Measurements from ENCODE around the gene COL6A5.
"Not testable (repeated sequence)": the region's sequence is repeated elsewhere in the genome, so short reads cannot be mapped to it uniquely, and the experiment has no call there.

The COL6A5 gene, protein sequence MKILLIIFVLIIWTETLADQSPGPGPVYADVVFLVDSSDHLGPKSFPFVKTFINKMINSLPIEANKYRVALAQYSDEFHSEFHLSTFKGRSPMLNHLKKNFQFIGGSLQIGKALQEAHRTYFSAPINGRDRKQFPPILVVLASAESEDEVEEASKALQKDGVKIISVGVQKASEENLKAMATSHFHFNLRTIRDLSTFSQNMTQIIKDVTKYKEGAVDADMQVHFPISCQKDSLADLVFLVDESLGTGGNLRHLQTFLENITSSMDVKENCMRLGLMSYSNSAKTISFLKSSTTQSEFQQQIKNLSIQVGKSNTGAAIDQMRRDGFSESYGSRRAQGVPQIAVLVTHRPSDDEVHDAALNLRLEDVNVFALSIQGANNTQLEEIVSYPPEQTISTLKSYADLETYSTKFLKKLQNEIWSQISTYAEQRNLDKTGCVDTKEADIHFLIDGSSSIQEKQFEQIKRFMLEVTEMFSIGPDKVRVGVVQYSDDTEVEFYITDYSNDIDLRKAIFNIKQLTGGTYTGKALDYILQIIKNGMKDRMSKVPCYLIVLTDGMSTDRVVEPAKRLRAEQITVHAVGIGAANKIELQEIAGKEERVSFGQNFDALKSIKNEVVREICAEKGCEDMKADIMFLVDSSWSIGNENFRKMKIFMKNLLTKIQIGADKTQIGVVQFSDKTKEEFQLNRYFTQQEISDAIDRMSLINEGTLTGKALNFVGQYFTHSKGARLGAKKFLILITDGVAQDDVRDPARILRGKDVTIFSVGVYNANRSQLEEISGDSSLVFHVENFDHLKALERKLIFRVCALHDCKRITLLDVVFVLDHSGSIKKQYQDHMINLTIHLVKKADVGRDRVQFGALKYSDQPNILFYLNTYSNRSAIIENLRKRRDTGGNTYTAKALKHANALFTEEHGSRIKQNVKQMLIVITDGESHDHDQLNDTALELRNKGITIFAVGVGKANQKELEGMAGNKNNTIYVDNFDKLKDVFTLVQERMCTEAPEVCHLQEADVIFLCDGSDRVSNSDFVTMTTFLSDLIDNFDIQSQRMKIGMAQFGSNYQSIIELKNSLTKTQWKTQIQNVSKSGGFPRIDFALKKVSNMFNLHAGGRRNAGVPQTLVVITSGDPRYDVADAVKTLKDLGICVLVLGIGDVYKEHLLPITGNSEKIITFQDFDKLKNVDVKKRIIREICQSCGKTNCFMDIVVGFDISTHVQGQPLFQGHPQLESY (N-terminal part only)

GRCh38 chr3:130345487-130346079 lies at the start of gene COL6A5:
COL6A5 (plus strand) TSS chr3:130345672; CDS start chr3:130373639, 27,967 bp downstream.
- DNase-seq (ENCODE audit: low read depth in 2 of 2), result no peak

GRCh38 chr3:130299531-130299930 lies 45.9 kb upstream of the COL6A5 start:
- no peak for DNase-seq (ENCODE audit: low read depth in 2 of 2)

GRCh38 chr3:130300888-130301287 lies 44.6 kb upstream of the COL6A5 start:
- DNase-seq (ENCODE audit: low read depth in 2 of 2), result no peak

GRCh38 chr3:130310109-130310508 lies 35.4 kb upstream of the COL6A5 start:
- no peak for DNase-seq (ENCODE audit: low read depth in 2 of 2)

DNA sequence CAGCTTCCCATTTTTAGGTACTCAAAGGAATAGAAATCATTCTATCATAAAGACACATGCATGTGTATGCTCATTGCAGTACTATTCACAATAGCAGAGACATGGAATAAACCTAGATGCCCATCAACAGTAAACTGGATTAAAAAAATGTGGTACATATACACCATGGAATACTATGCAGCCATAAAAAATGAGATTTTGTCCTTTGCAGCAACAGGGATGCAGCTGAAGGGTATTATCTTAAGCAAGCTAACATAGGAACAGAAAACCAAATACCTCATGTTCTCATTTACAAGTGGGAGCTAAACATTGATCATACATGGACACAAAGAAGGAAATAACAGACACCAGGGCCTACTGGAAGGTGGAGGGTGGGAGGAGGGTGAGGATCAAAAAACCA lies 33.1 kb upstream of the COL6A5 start:
- DNase-seq (ENCODE audit: low read depth in 2 of 2), result no peak

DNA sequence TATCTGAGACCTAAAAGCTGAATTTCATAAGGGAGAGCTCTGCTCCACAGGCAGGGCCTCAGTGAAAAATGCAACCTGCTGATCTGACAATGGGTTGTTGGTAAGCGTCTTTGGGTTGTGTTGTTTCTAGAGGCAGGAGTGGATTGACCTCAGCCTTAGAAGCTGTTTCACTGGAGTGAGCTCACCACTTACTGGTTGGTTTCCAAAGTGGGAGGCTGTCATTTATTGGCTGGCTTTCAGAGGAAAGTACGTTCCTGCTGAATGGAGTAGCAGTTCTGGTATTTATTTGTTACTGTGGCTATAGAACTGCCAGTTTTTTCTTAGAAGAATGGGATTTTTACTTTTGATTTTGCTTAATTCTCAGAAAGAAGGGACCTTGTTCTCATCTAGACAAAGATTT lies 29.3 kb upstream of the COL6A5 start:
- peak in 1 of 2 experiments; percentile 1 for DNase-seq (ENCODE audit: low read depth in 2 of 2)

- no peak for DNase-seq (ENCODE audit: low read depth in 2 of 2)
Observed at GRCh38 chr3:130323503-130323902, 22.0 kb upstream of the COL6A5 start.

GRCh38 chr3:130340766-130341165 lies 4.7 kb upstream of the COL6A5 start:
- DNase-seq (ENCODE audit: low read depth in 2 of 2), result no peak

- no peak for DNase-seq (ENCODE audit: low read depth in 2 of 2)
Observed at GRCh38 chr3:130341388-130341787, 4.1 kb upstream of the COL6A5 start.

DNA sequence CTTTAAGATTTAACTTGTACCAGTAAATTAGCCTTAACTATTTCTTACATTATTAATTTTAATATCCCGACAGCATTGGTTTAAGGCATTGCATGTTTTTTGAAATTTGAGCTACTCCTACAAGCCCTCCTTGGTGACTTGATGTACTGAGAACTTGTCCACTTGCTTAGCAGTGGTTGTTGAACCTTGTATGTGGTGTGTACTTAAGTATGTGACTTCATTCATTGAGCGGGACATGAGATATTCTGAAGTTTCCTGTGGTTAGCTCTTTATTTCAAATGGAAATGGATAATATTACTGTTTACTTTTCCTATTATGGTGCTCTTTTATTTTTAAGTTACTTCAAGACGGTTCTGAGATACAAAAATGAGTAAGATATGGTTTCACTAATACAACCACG lies 3.6 kb upstream of the COL6A5 start:
- DNase-seq (ENCODE audit: low read depth in 2 of 2), result no peak

DNA sequence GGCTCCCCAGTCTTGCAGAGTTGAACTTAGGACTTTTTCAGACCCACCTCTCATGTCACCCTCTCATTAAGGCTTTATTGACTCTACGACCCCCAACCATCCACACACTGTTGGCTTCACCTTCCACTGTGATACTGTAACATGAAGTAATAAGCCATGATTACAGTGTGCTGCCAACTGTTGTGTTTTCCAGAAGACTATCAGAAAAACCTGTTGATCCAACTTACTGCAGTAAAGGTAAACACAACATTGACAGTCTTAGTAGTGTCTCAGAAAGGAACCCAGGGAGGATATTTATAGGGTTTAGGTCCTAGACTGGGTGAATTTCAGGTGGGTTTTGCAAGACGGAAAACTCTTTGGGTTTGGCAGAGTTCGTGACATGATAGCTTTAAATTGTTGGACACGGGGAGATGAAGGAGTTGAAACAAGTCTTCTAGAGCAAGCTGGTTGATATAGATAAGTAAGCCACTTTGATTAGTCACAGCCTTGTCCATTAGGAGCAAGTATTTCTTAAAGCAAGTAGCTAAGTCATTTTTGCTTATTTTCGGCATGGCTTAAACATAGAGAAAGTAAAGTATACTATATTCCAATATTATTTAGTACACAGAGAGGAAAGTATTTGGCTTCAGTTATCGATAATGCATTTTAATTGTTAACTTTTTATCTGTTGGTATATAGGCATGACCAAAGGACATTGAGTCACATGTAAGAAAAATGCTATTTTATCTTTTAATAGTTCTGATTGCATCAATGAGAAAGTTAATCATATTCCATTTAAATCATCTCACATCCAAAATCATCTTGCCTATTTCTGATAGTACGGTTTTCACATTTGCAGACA lies 2.4 kb upstream of the COL6A5 start:
- no peak for DNase-seq (ENCODE audit: low read depth in 2 of 2)

GRCh38 chr3:130348258-130348657 lies 2.8 kb downstream of the COL6A5 start:
- not testable (repeated sequence) for DNase-seq (ENCODE audit: low read depth in 2 of 2)

- DNase-seq (ENCODE audit: low read depth in 2 of 2), result peak; percentile 2 to 7
Observed at GRCh38 chr3:130354430-130354829, 9.0 kb downstream of the COL6A5 start.

DNA sequence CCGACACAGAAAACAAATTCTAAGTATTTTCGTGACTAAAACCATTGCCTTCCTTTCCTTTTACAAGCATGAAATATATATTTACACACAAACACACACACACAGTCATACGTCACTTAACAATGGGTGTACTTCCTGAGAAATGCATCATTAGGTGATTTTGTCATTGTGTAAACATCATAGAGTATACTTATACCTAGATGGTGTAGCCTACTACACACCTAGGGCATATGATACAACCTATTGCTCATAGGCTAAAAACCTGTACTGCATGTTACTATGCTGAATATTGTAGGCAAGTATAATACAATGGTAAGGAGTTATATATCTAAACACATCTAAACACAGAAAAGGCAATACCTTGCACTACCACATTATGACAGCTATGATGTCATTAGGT lies 28.6 kb downstream of the COL6A5 start:
- DNase-seq (ENCODE audit: low read depth in 2 of 2), result no peak

DNA sequence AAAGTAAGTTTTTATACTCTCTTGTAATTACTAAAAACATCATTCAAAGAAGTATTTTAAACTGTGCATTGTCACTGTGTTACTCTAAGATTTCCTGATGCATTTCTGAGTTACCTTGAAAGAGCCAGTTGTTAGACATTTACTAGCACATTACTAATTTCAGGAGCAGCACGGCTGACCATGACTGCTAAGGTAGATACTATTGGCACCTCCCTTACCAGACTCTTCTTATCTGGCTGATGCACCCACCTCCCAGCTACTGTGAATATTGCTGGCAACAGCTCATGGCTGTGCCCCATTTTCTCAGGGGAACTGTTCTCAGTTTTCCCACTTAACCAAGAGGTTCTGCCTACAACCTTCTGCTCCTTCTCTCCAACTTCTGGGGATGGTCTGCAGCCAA lies 29.4 kb downstream of the COL6A5 start:
- DNase-seq (ENCODE audit: low read depth in 2 of 2), result no peak

DNA sequence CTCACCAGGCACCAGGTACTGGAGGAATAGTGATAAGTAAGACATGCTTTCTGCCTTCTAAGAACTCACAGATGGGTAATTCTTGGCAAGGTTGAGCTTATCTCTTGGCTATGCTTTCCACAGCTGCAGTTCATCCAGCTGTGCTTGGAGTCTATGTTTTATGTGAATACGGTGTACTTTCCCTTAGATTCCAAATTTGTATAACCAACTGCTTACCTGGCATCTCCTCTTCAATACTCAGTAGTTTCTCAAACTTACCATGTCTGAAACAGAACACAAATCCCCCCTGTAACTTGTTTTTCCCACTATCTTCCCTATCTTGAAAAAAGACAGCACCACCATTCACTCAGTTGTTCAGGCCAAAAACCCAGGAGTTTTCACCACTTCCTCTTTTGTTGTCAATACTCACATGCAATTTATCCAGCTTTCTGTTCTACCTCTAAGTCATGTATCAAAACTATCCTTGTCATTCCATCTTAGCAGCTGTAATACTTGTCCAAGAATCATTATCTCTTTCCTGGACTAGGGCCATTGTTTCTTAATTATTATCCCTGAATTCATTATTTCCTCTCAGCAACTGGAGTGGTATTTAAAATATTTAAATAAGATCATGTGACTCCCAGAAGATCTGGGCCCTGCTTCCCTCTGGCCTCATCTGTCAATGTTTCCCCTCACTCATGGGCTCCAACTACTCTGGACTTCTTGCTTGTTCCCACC lies 32.6 kb downstream of the COL6A5 start:
- DNase-seq (ENCODE audit: low read depth in 2 of 2), result no peak

DNA sequence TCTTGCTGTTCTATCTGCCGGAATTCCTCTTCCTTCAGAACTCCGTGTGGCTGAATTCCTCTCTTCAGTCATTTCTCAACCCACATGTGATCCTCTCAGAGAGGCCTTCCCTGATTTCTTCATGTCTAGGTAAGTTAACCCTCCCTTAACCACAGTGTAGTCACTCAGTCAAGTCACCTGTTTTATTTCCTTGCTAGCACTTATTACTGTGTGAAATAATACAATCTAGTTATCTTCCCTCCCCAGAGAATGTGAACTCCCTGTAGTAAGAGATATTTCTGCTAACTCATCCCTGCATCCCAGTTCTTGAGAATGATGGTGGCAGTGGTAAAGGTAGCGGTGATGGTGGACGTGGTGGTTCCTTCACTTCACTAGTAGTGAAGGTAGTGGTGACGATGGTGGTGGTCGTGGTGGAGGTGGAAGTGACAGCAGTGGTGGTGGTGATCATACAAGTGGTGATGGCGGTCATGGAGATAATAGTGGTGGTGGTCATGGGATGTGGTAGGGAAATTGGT lies 33.3 kb downstream of the COL6A5 start:
- no peak for DNase-seq (ENCODE audit: low read depth in 2 of 2)

- DNase-seq (ENCODE audit: low read depth in 2 of 2), result no peak
Observed at GRCh38 chr3:130379274-130379673, 33.8 kb downstream of the COL6A5 start.

- DNase-seq (ENCODE audit: low read depth in 2 of 2), result no peak
Observed at GRCh38 chr3:130380398-130380797, 34.9 kb downstream of the COL6A5 start.

DNA sequence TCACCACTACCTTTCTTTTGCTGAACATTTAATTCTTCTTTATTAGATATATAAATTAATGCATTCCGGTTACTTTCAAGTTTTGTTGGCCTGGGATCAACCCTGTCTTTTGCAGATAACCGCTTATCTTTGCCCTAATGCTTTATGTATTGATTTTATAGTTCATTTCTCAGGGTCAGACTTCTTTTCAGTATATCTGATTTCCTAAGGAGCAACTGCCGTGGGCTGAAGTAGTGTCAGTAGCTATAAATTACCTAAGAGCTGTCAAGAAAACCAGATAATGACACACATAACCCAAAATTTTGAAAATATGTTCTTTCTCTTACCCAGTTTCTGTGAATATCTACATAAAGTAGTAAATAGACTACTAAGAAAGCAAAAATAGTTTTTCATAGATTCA lies 38.0 kb downstream of the COL6A5 start:
- no peak for DNase-seq (ENCODE audit: low read depth in 2 of 2)
